Stimulated activated CD8-positive, alpha-beta memory T cell treated with anti-CD3 and anti-CD28 coated beads, Interleukin-12 subunit alpha, Interleukin-12 subunit beta, amount 100 ng/mL, for 1 hour (primary cell): ENCODE data around the gene KRT72.
A peak's percentile ranks its signal among the peaks of the same experiment; 100 is the strongest.

Source experiments
- DNase-seq: peaks from one replicate; pipeline ENCODE4 v3.0.0-alpha.2; 2020; ENCODE audit warnings: low read depth

The KRT72 gene

GRCh38 chr12:52600941-52601481, at the start of gene KRT72:
Gene KRT72, minus strand, starts transcription at chr12:52601463. Its CDS starts 11 bp downstream, at chr12:52601452.
- DNase-seq: no peak

GRCh38 chr12:52650520-52651081, 49.3 kb upstream of the KRT72 start:
- DNase-seq: no peak

GRCh38 chr12:52649066-52649465, 47.8 kb upstream of the KRT72 start:
- no peak for DNase-seq

GRCh38 chr12:52648012-52648550, 46.8 kb upstream of the KRT72 start:
- DNase-seq: no peak

- DNase-seq: no peak
Observed at GRCh38 chr12:52647601-52648000, 46.3 kb upstream of the KRT72 start.

- DNase-seq: no peak
Observed at GRCh38 chr12:52646613-52647012, 45.4 kb upstream of the KRT72 start.

GRCh38 chr12:52645982-52646381, 44.7 kb upstream of the KRT72 start:
- no peak for DNase-seq

GRCh38 chr12:52645120-52645761, 44.0 kb upstream of the KRT72 start:
- DNase-seq: peak; percentile 27

- no peak for DNase-seq
Observed at GRCh38 chr12:52644078-52644415, 42.8 kb upstream of the KRT72 start.

- DNase-seq: no peak
Observed at GRCh38 chr12:52643233-52644077, 42.2 kb upstream of the KRT72 start.

GRCh38 chr12:52641468-52641867, 40.2 kb upstream of the KRT72 start:
- DNase-seq: no peak

- no peak for DNase-seq
Observed at GRCh38 chr12:52637299-52637698, 36.0 kb upstream of the KRT72 start.

- DNase-seq: no peak
Observed at GRCh38 chr12:52636592-52637258, 35.5 kb upstream of the KRT72 start.

- DNase-seq: no peak
Observed at GRCh38 chr12:52636189-52636588, 34.9 kb upstream of the KRT72 start.

GRCh38 chr12:52634266-52635056, 33.2 kb upstream of the KRT72 start:
- DNase-seq: no peak

GRCh38 chr12:52633383-52633782, 32.1 kb upstream of the KRT72 start:
- DNase-seq: no peak

- no peak for DNase-seq
Observed at GRCh38 chr12:52632656-52633055, 31.4 kb upstream of the KRT72 start.

GRCh38 chr12:52631676-52632459, 30.6 kb upstream of the KRT72 start:
- DNase-seq: no peak

GRCh38 chr12:52631264-52631663, 30.0 kb upstream of the KRT72 start:
- no peak for DNase-seq

GRCh38 chr12:52630599-52631200, 29.4 kb upstream of the KRT72 start:
- DNase-seq: no peak
